ENCODE data around the gene NIPAL4. TPM values are rescaled to one million over a fixed set of nuclear protein-coding genes. Genes with fewer than 3 reads are reported as not detected.

Gene NIPAL4
- total and polyA plus RNA-seq, 2 donors (not counting 3 experiments of a cell fraction or from before 2014, with no cell fraction given), result not detected

DNA sequence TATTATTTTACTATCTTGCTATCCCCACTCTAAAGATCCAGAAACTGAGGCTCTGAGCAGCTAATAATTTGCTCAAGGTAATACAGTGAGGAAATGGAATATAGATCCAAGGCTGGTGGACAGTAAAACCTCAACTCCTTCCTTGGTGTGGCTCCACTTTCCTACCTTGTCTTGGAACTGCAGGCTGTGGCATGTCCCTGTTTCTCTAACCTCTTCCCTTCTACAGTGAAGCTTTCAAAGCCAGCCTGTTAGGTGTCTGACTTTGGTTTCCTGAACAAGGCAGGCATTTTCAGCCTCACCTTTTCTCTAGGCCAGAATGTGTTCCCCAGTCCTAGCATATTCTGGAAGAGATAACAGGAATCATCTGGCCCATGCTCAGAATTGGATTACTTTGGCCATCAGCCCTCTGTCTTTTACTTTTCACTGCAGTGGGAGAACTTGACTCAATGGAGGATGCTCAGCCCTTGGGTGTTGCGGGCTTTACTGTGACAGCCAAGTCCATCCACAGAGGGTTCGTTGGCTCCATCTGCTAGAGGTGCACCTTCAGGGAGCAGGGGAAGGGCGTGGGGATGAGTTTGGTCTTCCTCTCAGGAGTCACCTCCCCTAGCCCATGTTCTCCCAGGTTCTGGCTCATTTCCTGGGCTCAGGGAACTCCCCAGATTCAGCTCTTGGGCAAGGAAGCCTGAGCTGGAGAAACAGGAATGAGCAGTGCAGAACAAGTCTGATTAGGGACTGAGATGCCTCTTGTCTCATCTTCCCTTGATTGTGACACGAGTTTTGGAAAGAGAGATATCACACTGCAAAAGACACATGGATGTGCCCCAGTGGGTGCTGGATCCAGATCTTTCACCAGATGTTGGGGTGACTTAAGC, 1.1 kb downstream of the NIPAL4 start:
- Histone ChIP-seq H3K4me2 (ENCODE audit: insufficient read depth, low read length) (no peak overlapping the region), H3K9me1 (replicated peaks; ENCODE audit: control insufficient read depth, extremely low read depth, insufficient read depth, low read length) (no peaks in the 10 kb centered on the region), H2AFZ (ENCODE audit: low read depth, low read length) (no peak overlapping the region), H3K79me2 (ENCODE audit: control insufficient read depth, insufficient read depth, low read length) (no peaks in the 10 kb centered on the region), H3K9me3 (replicated peaks; ENCODE audit: control insufficient read depth, insufficient read depth, low read length) (no peaks in the 10 kb centered on the region), H4K20me1 (replicated peaks; ENCODE audit: control insufficient read depth, extremely low read depth, insufficient read depth, low read length) (no peaks in the 10 kb centered on the region), H3K4me3 (replicated peaks in 1 of 3; ENCODE audit: insufficient read depth in 1 of 3, low read depth in 1 of 3, low read length in 3 of 3) (no peak overlapping the region), H3K36me3 (ENCODE audit: control insufficient read depth in 2 of 2, extremely low read depth in 1 of 2, insufficient read depth in 2 of 2, low read length in 2 of 2) (no peaks in the 10 kb centered on the region), H3K9ac (replicated peaks; ENCODE audit: extremely low read depth, insufficient read depth, low read length) (no peak overlapping the region), H3K4me1 (ENCODE audit: control insufficient read depth, extremely low read depth, insufficient read depth, low read length) (no peaks in the 10 kb centered on the region), H3K27me3 (ENCODE audit: control insufficient read depth in 2 of 2, insufficient read depth in 2 of 2, low read length in 2 of 2) (peaks cover 20 to 29% of the 10 kb centered on the region in 2 experiments), H3K27ac (ENCODE audit: insufficient read depth, low read depth, low read length) (no peak overlapping the region)
- intact Hi-C loops (cut with micrococcal nuclease), result no loop called here
- dilution Hi-C loops (cut with MboI; ENCODE audit: extremely low pct_ligation_motif_present, low sequenced_read_pairs), result no loop called here
- ChIA-PET POLR2A (no interaction called here), CTCF (interaction anchor here (1.0 to 2.2 kb wide), 4 partner anchors 11 to 12 kb away, joined by 3 to 12 read pairs (median 5); no protein-coding TSS in a partner anchor)
- no peak for DNase-seq (ENCODE audit: low read depth, low spot score)
- no TSS peak for BruUV-seq (replicated peaks)
- TF ChIP-seq POLR2A (IDR thresholded peaks at IDR 0.05; ENCODE audit: low read depth, low read length) (no peak), FOS (IDR thresholded peaks at IDR 0.05; ENCODE audit: borderline replicate concordance, insufficient read depth, low read length) (no peak), MYC (IDR thresholded peaks at IDR 0.05; ENCODE audit: low read depth, low read length) (no peak), EZH2 (IDR thresholded peaks at IDR 0.05; ENCODE audit: borderline replicate concordance, low read depth, low read length, severe bottlenecking) (no peak), JUN (IDR thresholded peaks at IDR 0.05; ENCODE audit: borderline replicate concordance, insufficient read depth, insufficient read length, low read depth) (no peak), CTCF (IDR thresholded peaks at IDR 0.05; ENCODE audit: extremely low read depth in 1 of 2, insufficient read depth in 1 of 2, low read depth in 1 of 2, low read length in 2 of 2) (no peak), POLR2AphosphoS5 (IDR thresholded peaks at IDR 0.05; ENCODE audit: insufficient read depth, low read depth, low read length) (no peak), GATA2 (IDR thresholded peaks at IDR 0.05; ENCODE audit: insufficient read depth, insufficient read length, low read depth, low read length) (no peak)
- TF ChIP-seq, protein P1, sequence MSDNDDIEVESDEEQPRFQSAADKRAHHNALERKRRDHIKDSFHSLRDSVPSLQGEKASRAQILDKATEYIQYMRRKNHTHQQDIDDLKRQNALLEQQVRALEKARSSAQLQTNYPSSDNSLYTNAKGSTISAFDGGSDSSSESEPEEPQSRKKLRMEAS (IDR thresholded peaks at IDR 0.05; ENCODE audit: insufficient read depth, insufficient read length), result no peak
- FAIRE-seq, result no peak

All from endothelial cell of umbilical vein (primary cell).